ENCODE data around the gene LRRC63. TPM values are rescaled to one million over a fixed set of nuclear protein-coding genes. Genes with fewer than 3 reads are reported as not detected.

The LRRC63 gene
- total and polyA plus RNA-seq, 2 of the 4 experiments (the other 2 are of a cell fraction): not detected

- Histone ChIP-seq H2BK20ac (ENCODE audit: low read depth, low read length) (no peak overlapping the region), H2BK15ac (ENCODE audit: low read depth, low read length) (no peak overlapping the region), H3K56ac (ENCODE audit: extremely low read depth, insufficient read depth, low read length) (no peak overlapping the region), H3K4me1 (ENCODE audit: control insufficient read depth, insufficient read depth, low read length) (no peaks in the 10 kb centered on the region), H2AK5ac (ENCODE audit: low read depth, low read length) (no peak overlapping the region), H3K23ac (ENCODE audit: low read depth, low read length) (no peak overlapping the region), H3K27me3 (ENCODE audit: control insufficient read depth, insufficient read depth, low read length) (no peaks in the 10 kb centered on the region; the same call in 1 of the 2 replicates), H4K20me1 (ENCODE audit: insufficient read depth, low read length) (no peaks in the 10 kb centered on the region), H3K36me3 (ENCODE audit: control insufficient read depth, insufficient read depth, low read length) (no peaks in the 10 kb centered on the region), H2BK120ac (ENCODE audit: low read depth, low read length) (no peak overlapping the region), H3K9ac (ENCODE audit: low read depth, low read length) (no peak overlapping the region), H2BK5ac (ENCODE audit: low read depth, low read length, poor library complexity, severe bottlenecking) (no peak overlapping the region), H2AFZ (replicated peaks; ENCODE audit: low read length, poor library complexity) (no peak overlapping the region), H3K18ac (ENCODE audit: low read depth, low read length) (no peak overlapping the region), H3K9me1 (ENCODE audit: insufficient read depth, low read length) (no peaks in the 10 kb centered on the region), H4K5ac (ENCODE audit: low read depth, low read length) (no peak overlapping the region), H4K8ac (ENCODE audit: low read depth in 2 of 2, low read length in 2 of 2) (no peak overlapping the region), H2AK9ac (replicated peaks; ENCODE audit: low read depth, low read length, poor library complexity) (no peak overlapping the region), H3K4me3 (ENCODE audit: insufficient read depth, low read depth, low read length) (no peak overlapping the region), H3K4ac (ENCODE audit: low read depth, low read length) (no peak overlapping the region), H3K27ac (ENCODE audit: insufficient read depth, low read length) (no peak overlapping the region), H3K4me2 (ENCODE audit: low read depth, low read length) (no peak overlapping the region), H3K9me3 (ENCODE audit: control insufficient read depth, insufficient read depth, low read length) (no peaks in the 10 kb centered on the region), H3K79me1 (ENCODE audit: low read depth in 1 of 2, low read length in 2 of 2) (no peaks in the 10 kb centered on the region), H4K91ac (ENCODE audit: insufficient read depth, low read depth, low read length) (no peak overlapping the region), H3K14ac (replicated peaks; ENCODE audit: low read depth, low read length) (no peak overlapping the region)
- dilution Hi-C loops (cut with HindIII; ENCODE audit: low sequenced_read_pairs, unreplicated experiment): no loop called here
- ChIA-PET POLR2A (ENCODE audit: unreplicated experiment) (no interaction called here), CTCF (no interaction called here)
- no peak for TF ChIP-seq RCOR1 (IDR thresholded peaks at IDR 0.05; ENCODE audit: insufficient replicate concordance, low read length)
- no peak for TF ChIP-seq NFE2L2 (IDR thresholded peaks at IDR 0.05; ENCODE audit: low read depth, low read length)
- TF ChIP-seq, protein P1, sequence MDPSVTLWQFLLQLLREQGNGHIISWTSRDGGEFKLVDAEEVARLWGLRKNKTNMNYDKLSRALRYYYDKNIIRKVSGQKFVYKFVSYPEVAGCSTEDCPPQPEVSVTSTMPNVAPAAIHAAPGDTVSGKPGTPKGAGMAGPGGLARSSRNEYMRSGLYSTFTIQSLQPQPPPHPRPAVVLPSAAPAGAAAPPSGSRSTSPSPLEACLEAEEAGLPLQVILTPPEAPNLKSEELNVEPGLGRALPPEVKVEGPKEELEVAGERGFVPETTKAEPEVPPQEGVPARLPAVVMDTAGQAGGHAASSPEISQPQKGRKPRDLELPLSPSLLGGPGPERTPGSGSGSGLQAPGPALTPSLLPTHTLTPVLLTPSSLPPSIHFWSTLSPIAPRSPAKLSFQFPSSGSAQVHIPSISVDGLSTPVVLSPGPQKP (IDR thresholded peaks at IDR 0.05; ENCODE audit: borderline replicate concordance, low read depth, low read length): no peak
- TF ChIP-seq RFX5 (IDR thresholded peaks at IDR 0.05; ENCODE audit: low read depth, low read length): no peak
- no peak for TF ChIP-seq MAZ (IDR thresholded peaks at IDR 0.05; ENCODE audit: borderline replicate concordance, low read depth, low read length)
- no peak for TF ChIP-seq SMC3 (IDR thresholded peaks at IDR 0.05; ENCODE audit: low read depth, low read length)
- TF ChIP-seq BHLHE40 (IDR thresholded peaks at IDR 0.05; ENCODE audit: low read depth, low read length): no peak
- TF ChIP-seq, protein P2, sequence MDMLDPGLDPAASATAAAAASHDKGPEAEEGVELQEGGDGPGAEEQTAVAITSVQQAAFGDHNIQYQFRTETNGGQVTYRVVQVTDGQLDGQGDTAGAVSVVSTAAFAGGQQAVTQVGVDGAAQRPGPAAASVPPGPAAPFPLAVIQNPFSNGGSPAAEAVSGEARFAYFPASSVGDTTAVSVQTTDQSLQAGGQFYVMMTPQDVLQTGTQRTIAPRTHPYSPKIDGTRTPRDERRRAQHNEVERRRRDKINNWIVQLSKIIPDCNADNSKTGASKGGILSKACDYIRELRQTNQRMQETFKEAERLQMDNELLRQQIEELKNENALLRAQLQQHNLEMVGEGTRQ (IDR thresholded peaks at IDR 0.05; ENCODE audit: low read depth, low read length): no peak
- no peak for TF ChIP-seq MXI1 (IDR thresholded peaks at IDR 0.05; ENCODE audit: borderline replicate concordance, low read depth, low read length)
- no peak for TF ChIP-seq RAD21 (IDR thresholded peaks at IDR 0.05; ENCODE audit: low read length)
- no peak for TF ChIP-seq CEBPB (IDR thresholded peaks at IDR 0.05; ENCODE audit: low read depth, low read length)
- no peak for TF ChIP-seq POLR2A (IDR thresholded peaks at IDR 0.05; ENCODE audit: low read depth, low read length)
- TF ChIP-seq, protein P3, sequence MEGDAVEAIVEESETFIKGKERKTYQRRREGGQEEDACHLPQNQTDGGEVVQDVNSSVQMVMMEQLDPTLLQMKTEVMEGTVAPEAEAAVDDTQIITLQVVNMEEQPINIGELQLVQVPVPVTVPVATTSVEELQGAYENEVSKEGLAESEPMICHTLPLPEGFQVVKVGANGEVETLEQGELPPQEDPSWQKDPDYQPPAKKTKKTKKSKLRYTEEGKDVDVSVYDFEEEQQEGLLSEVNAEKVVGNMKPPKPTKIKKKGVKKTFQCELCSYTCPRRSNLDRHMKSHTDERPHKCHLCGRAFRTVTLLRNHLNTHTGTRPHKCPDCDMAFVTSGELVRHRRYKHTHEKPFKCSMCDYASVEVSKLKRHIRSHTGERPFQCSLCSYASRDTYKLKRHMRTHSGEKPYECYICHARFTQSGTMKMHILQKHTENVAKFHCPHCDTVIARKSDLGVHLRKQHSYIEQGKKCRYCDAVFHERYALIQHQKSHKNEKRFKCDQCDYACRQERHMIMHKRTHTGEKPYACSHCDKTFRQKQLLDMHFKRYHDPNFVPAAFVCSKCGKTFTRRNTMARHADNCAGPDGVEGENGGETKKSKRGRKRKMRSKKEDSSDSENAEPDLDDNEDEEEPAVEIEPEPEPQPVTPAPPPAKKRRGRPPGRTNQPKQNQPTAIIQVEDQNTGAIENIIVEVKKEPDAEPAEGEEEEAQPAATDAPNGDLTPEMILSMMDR (conservative IDR thresholded peaks at IDR 0.05; ENCODE audit: low read depth, low read length): no peak
- TF ChIP-seq MAFK (IDR thresholded peaks at IDR 0.05; ENCODE audit: low read depth, low read length): no peak
- in situ Hi-C loops (cut with MboI; ENCODE audit: low sequenced_read_pairs): no loop called here
- ATAC-seq (ENCODE audit: low read depth): no peak
- no CpG with 5 or more reads among the region's 1 CpG for WGBS, 2 experiments (ENCODE audit: extremely low coverage in 2 of 2, insufficient read length in 1 of 2)
- BruUV-seq (replicated peaks): no TSS peak
- no peak for DNase-seq
- intact Hi-C loops (cut with micrococcal nuclease): no loop called here
Observed at GRCh38 chr13:46318986-46319385, 107.3 kb downstream of the LRRC63 start.
